NB4 (cell line): Measurements from ENCODE around the gene BPIFB6.

ENCODE experiments used
- POLR2A ChIP-seq: IDR thresholded peaks from 2 replicates; pipeline ENCODE4 v1.6.1; 2011; ENCODE audit warnings: mild to moderate bottlenecking; ENCODE audit not compliant: insufficient read length; ENCODE audit errors: extremely low read depth
- TF ChIP-seq, protein P1 (sequence below): IDR thresholded peaks from one replicate; pipeline ENCODE4 v1.5.1; 2012; ENCODE audit warnings: low read depth, low read length
- TF ChIP-seq, protein P2 (sequence below): IDR thresholded peaks from 2 replicates; pipeline ENCODE4 v1.6.1; 2011; ENCODE audit warnings: low read depth, low read length

DNA sequence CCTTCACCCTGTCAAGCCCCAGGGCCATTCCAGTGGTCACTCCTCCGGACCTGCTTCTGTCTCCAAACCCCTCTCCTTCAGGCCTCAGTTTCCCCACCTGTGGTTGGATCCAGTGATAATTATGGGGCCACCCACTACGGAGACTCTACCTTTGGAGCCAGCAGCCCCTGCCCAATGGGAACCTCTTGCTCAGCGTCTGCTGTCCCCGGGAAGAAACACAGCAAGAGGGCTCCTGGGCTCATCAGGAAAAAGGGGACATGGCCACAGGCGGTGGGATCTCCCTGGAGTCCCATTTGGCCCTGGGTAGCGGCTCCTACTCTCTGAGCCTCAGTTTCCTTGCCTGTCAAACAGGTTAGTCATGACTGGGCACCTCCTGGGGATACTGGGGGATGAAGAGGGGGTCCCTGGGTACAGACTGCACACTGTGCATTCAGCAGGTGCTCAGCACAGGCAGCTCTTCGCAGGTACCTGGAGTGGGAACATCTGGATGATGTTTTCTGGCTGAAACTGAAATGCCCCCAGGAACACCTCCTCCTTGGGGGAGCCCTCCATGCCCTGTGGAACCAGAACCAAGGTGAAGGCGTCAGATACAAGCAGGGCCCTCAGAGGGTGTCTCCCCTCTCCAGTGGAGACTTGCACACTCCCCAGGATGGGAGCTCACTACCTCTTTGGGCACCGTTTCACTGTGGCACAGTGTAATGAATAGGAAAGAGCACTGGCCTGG is 46.7 kb upstream of the BPIFB6 start:
- no peak for TF ChIP-seq POLR2A
- TF ChIP-seq, protein P1, sequence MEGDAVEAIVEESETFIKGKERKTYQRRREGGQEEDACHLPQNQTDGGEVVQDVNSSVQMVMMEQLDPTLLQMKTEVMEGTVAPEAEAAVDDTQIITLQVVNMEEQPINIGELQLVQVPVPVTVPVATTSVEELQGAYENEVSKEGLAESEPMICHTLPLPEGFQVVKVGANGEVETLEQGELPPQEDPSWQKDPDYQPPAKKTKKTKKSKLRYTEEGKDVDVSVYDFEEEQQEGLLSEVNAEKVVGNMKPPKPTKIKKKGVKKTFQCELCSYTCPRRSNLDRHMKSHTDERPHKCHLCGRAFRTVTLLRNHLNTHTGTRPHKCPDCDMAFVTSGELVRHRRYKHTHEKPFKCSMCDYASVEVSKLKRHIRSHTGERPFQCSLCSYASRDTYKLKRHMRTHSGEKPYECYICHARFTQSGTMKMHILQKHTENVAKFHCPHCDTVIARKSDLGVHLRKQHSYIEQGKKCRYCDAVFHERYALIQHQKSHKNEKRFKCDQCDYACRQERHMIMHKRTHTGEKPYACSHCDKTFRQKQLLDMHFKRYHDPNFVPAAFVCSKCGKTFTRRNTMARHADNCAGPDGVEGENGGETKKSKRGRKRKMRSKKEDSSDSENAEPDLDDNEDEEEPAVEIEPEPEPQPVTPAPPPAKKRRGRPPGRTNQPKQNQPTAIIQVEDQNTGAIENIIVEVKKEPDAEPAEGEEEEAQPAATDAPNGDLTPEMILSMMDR: no peak
- TF ChIP-seq, protein P2, sequence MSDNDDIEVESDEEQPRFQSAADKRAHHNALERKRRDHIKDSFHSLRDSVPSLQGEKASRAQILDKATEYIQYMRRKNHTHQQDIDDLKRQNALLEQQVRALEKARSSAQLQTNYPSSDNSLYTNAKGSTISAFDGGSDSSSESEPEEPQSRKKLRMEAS: no peak
